IMR-90 (cell line): ENCODE data around the gene ZNF775. TPM values are rescaled to one million over a fixed set of nuclear protein-coding genes. Genes with fewer than 3 reads are reported as not detected.

Experiments used
- ATAC-seq: fragments of 200-7000 bp; cut with Tn5 transposase; 2 replicates; pipeline ENCODE4 v1.9.1; 2020; ENCODE audit warnings: low read depth, mild to moderate bottlenecking, moderate library complexity
- BruUV-seq: library from RNA; stranded (reverse); fragments of 400-500 nt; replicated peaks from 2 replicates; lab custom pipeline; 2021; lab: Mats Ljungman, UMichigan
- CTCF ChIA-PET: fragments of 300-600 bp; formaldehyde crosslinking; extraction: SDS; loops from one replicate; lab custom pipeline; 2021; ENCODE audit warnings: antibody characterized with exemption; lab: Yijun Ruan, JAX
- POLR2A ChIA-PET: fragments of 300-600 bp; sonication (Branson Sonifier 250); formaldehyde crosslinking; loops from one replicate; lab custom pipeline; 2022; ENCODE audit warnings: antibody characterized with exemption; ENCODE audit not compliant: unreplicated experiment; lab: Charles Lee
- DNase-seq: peaks from one replicate; pipeline ENCODE4 v3.0.0; 2013
- H2AFZ ChIP-seq: replicated peaks from 2 replicates; pipeline ENCODE3; 2013; ENCODE audit warnings: low read length, mild to moderate bottlenecking; ENCODE audit not compliant: poor library complexity
- H2AK5ac ChIP-seq: 2 replicates; pipeline ENCODE4 v1.6.1; 2013; ENCODE audit warnings: low read depth, low read length, inconsistent platforms
- H2AK9ac ChIP-seq: replicated peaks from 2 replicates; pipeline ENCODE3; 2013; ENCODE audit warnings: mild to moderate bottlenecking, low read depth, low read length, moderate library complexity; ENCODE audit not compliant: poor library complexity
- H2BK120ac ChIP-seq: 2 replicates; pipeline ENCODE4 v1.6.1; 2013; ENCODE audit warnings: low read depth, low read length, inconsistent platforms
- H2BK15ac ChIP-seq: 3 replicates; pipeline ENCODE4 v1.6.1; 2013; ENCODE audit warnings: low read depth, low read length, inconsistent platforms
- H2BK20ac ChIP-seq: 2 replicates; pipeline ENCODE4 v1.6.1; 2013; ENCODE audit warnings: low read depth, mild to moderate bottlenecking, inconsistent platforms, low read length, moderate library complexity
- H2BK5ac ChIP-seq: 2 replicates; pipeline ENCODE4 v1.6.1; 2013; ENCODE audit warnings: mild to moderate bottlenecking, low read depth, low read length, inconsistent platforms; ENCODE audit not compliant: poor library complexity, severe bottlenecking
- H3K14ac ChIP-seq: replicated peaks from 2 replicates; pipeline ENCODE4 v1.6.1; 2013; ENCODE audit warnings: low read depth, low read length, inconsistent platforms
- H3K18ac ChIP-seq: 2 replicates; pipeline ENCODE4 v1.6.1; 2013; ENCODE audit warnings: low read depth, low read length, control low read depth
- H3K23ac ChIP-seq: 2 replicates; pipeline ENCODE4 v1.6.1; 2013; ENCODE audit warnings: low read depth, low read length, inconsistent platforms
- H3K27ac ChIP-seq: 2 replicates; pipeline ENCODE4 v1.5.1; 2013; ENCODE audit warnings: mild to moderate bottlenecking, control low read depth, low read length; ENCODE audit not compliant: insufficient read depth
- H3K27me3 ChIP-seq: 2 replicates; pipeline ENCODE4 v1.6.1; 2013; ENCODE audit warnings: low read length; ENCODE audit not compliant: control insufficient read depth, insufficient read depth
- H3K36me3 ChIP-seq: 2 replicates; pipeline ENCODE4 v1.6.1; 2013; ENCODE audit warnings: low read length, mixed read lengths; ENCODE audit not compliant: control insufficient read depth, insufficient read depth
- H3K4ac ChIP-seq: 2 replicates; pipeline ENCODE4 v1.6.1; 2013; ENCODE audit warnings: low read depth, low read length, inconsistent platforms
- H3K4me1 ChIP-seq: 2 replicates; pipeline ENCODE4 v1.6.1; 2013; ENCODE audit warnings: low read length, mixed read lengths; ENCODE audit not compliant: control insufficient read depth, insufficient read depth
- H3K4me2 ChIP-seq: 2 replicates; pipeline ENCODE4 v1.6.1; 2013; ENCODE audit warnings: low read depth, mild to moderate bottlenecking, control low read depth, low read length, moderate library complexity
- H3K4me3 ChIP-seq: 2 replicates; pipeline ENCODE4 v1.5.1; 2013; ENCODE audit warnings: low read depth, mild to moderate bottlenecking, control low read depth, low read length, moderate library complexity; ENCODE audit not compliant: insufficient read depth
- H3K56ac ChIP-seq: 2 replicates; pipeline ENCODE4 v1.6.1; 2013; ENCODE audit warnings: low read length, inconsistent platforms; ENCODE audit not compliant: insufficient read depth; ENCODE audit errors: extremely low read depth
- H3K79me1 ChIP-seq, 2 experiments: 2 replicates each; pipeline ENCODE4 v1.6.1; 2013; ENCODE audit warnings: low read length in 2 of 2, inconsistent platforms in 1 of 2, low read depth in 1 of 2
- H3K9ac ChIP-seq: 2 replicates; pipeline ENCODE4 v1.6.1; 2013; ENCODE audit warnings: low read depth, low read length, control low read depth
- H3K9me1 ChIP-seq: 2 replicates; pipeline ENCODE4 v1.6.1; 2013; ENCODE audit warnings: low read length, inconsistent platforms; ENCODE audit not compliant: insufficient read depth
- H3K9me3 ChIP-seq: 2 replicates; pipeline ENCODE4 v1.6.1; 2013; ENCODE audit warnings: low read length; ENCODE audit not compliant: control insufficient read depth, insufficient read depth
- H4K20me1 ChIP-seq: 2 replicates; pipeline ENCODE4 v1.6.1; 2013; ENCODE audit warnings: low read length, inconsistent platforms; ENCODE audit not compliant: insufficient read depth
- H4K5ac ChIP-seq: 2 replicates; pipeline ENCODE4 v1.6.1; 2013; ENCODE audit warnings: mild to moderate bottlenecking, low read depth, low read length, control low read depth
- H4K8ac ChIP-seq, 2 experiments: 2 replicates each; pipeline ENCODE4 v1.6.1; 2013; ENCODE audit warnings: low read depth in 2 of 2, low read length in 2 of 2, control low read depth in 1 of 2, inconsistent platforms in 1 of 2
- H4K91ac ChIP-seq: 2 replicates; pipeline ENCODE4 v1.6.1; 2013; ENCODE audit warnings: low read depth, low read length, inconsistent platforms; ENCODE audit not compliant: insufficient read depth
- BHLHE40 ChIP-seq: fragments of 150-350 bp; IDR thresholded peaks from 2 replicates; pipeline ENCODE4 v1.6.1; 2016; ENCODE audit warnings: mild to moderate bottlenecking, low read depth, low read length
- CEBPB ChIP-seq: IDR thresholded peaks from 2 replicates; pipeline ENCODE4 v1.6.1; 2012; ENCODE audit warnings: low read depth, low read length, improper control_type of control experiment
- FOS ChIP-seq: fragments of 150-350 bp; IDR thresholded peaks from 2 replicates; pipeline ENCODE4 v1.6.1; 2016; ENCODE audit warnings: low read depth, low read length
- MXI1 ChIP-seq: IDR thresholded peaks from 2 replicates; pipeline ENCODE4 v1.6.1; 2012; ENCODE audit warnings: low read depth, mild to moderate bottlenecking, low read length, moderate library complexity, borderline replicate concordance
- POLR2A ChIP-seq: IDR thresholded peaks from 2 replicates; pipeline ENCODE4 v1.6.1; 2012; ENCODE audit warnings: mild to moderate bottlenecking, low read depth, low read length
- RAD21 ChIP-seq: IDR thresholded peaks from 2 replicates; pipeline ENCODE4 v1.6.1; 2012; ENCODE audit warnings: low read length, improper control_type of control experiment
- RCOR1 ChIP-seq: IDR thresholded peaks from 2 replicates; pipeline ENCODE4 v1.6.1; 2012; ENCODE audit warnings: mild to moderate bottlenecking, low read length, improper control_type of control experiment; ENCODE audit not compliant: insufficient replicate concordance
- RFX5 ChIP-seq: IDR thresholded peaks from 2 replicates; pipeline ENCODE4 v1.8.0; 2012; ENCODE audit warnings: low read depth, mild to moderate bottlenecking, low read length, moderate library complexity
- WGBS, 2 experiments: methylation state at CpG; one replicate each; pipeline versions ENCODE4 v1.1.5 to v1.1.7; 2013; ENCODE audit warnings: missing lambda C conversion rate in 2 of 2; ENCODE audit not compliant: insufficient read length in 1 of 2; ENCODE audit errors: extremely low coverage in 2 of 2; 5-methylcytosine and 5-hydroxymethylcytosine counted together
- dilution Hi-C: fragments of 300-500 bp; cut with HindIII; formaldehyde crosslinking; loops from one replicate; pipeline ENCODE4 v1.14.3; 2018; ENCODE audit warnings: low sequenced_read_pairs; ENCODE audit not compliant: unreplicated experiment
- in situ Hi-C: fragments of 300-500 bp; cut with MboI; formaldehyde crosslinking; loops from 3 replicates; pipeline ENCODE4 v1.14.3; 2019; ENCODE audit warnings: low sequenced_read_pairs, inconsistent platforms, mixed read lengths
- intact Hi-C: fragments of 100-400 bp; cut with micrococcal nuclease; formaldehyde crosslinking; loops from 2 replicates; pipeline ENCODE4 v1.10.0; 2022
- polyA plus RNA-seq, 3 experiments: library from polyadenylated mRNA; depleted of rRNA; stranded (reverse); fragments of >200 nt; gene quantifications; 2 replicates each; pipeline ENCODE4 v1.2.3, GENCODE V29; 2012; ENCODE audit warnings: low replicate concordance in 1 of 3
- total RNA-seq: library from RNA; depleted of rRNA; stranded (reverse); fragments of >200 nt; gene quantifications from 2 replicates; pipeline ENCODE4 v1.2.3, GENCODE V29; 2012
- TF ChIP-seq, protein P1 (sequence below): fragments of 150-350 bp; IDR thresholded peaks from 2 replicates; pipeline ENCODE4 v1.6.1; 2017; ENCODE audit warnings: mild to moderate bottlenecking, antibody characterized with exemption, low read length, low read depth

Gene ZNF775
- total and polyA plus RNA-seq, 2 of the 4 experiments (the other 2 are of a cell fraction), result 1.4 to 2.6 TPM

DNA sequence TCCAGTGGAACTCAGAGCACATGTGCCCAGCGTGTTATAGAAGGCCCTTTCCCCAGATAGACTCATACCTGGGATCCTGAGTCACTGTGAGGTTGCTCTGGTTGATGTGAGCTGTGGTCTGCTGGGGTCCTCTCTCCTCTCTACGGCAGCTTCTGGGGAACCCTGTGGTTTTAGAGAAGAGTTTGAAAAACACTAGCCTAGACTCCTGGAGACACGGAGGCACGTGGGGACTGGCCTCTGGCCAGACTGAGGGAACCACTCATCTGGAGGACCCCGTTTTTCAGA lies 10.3 kb downstream of the ZNF775 start:
- H3K36me3 ChIP-seq, result peaks cover 6% of the 10 kb centered on the region
- TF ChIP-seq FOS (no peak), RCOR1 (no peak), RAD21 (no peak), MXI1 (no peak), RFX5 (no peak), BHLHE40 (no peak), POLR2A (no peak), CEBPB (no peak)
- TF ChIP-seq, protein P1, sequence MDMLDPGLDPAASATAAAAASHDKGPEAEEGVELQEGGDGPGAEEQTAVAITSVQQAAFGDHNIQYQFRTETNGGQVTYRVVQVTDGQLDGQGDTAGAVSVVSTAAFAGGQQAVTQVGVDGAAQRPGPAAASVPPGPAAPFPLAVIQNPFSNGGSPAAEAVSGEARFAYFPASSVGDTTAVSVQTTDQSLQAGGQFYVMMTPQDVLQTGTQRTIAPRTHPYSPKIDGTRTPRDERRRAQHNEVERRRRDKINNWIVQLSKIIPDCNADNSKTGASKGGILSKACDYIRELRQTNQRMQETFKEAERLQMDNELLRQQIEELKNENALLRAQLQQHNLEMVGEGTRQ, result no peak
- no peak overlapping the region for H3K14ac ChIP-seq
- H4K8ac ChIP-seq, result no peak overlapping the region
- H4K91ac ChIP-seq, result no peak overlapping the region
- no TSS peak for BruUV-seq
- no peak overlapping the region for H3K56ac ChIP-seq
- peak; percentile 19 for DNase-seq
- H3K4me3 ChIP-seq, result no peak overlapping the region
- H3K4ac ChIP-seq, result 0 out of 2 replicates have a peak overlapping the region, but pooled peaks have one; percentile 26
- peaks cover 8 to 23% of the 10 kb centered on the region in 2 experiments for H3K79me1 ChIP-seq
- H3K18ac ChIP-seq, result no peak overlapping the region
- no peak overlapping the region for H3K9ac ChIP-seq
- WGBS, 2 experiments, result 100% methylated on average over 1 of the region's 5 CpGs; no CpG with 5 or more reads in 1 of the 2 experiments
- H2BK5ac ChIP-seq, result no peak overlapping the region
- ChIA-PET POLR2A (no interaction called here), CTCF (interaction anchor here (0.7 kb wide), 1 partner anchor 509 kb away, joined by 3 read pairs; no protein-coding TSS in a partner anchor)
- H2AFZ ChIP-seq, result peak overlapping the region; percentile 78
- no peaks in the 10 kb centered on the region for H3K9me3 ChIP-seq
- peaks cover 11% of the 10 kb centered on the region; the same call in 1 of the 2 replicates for H3K4me1 ChIP-seq
- peak overlapping the region; percentile 28; the same call in 1 of the 2 replicates for H2AK5ac ChIP-seq
- H3K4me2 ChIP-seq, result no peak overlapping the region
- H3K27ac ChIP-seq, result no peak overlapping the region
- intact Hi-C loops (no loop called here), in situ Hi-C loops (no loop called here), dilution Hi-C loops (no loop called here)
- no peak overlapping the region for H2BK120ac ChIP-seq
- ATAC-seq, result no peak
- H3K27me3 ChIP-seq, result no peaks in the 10 kb centered on the region
- 0 out of 2 replicates have a peak overlapping the region, but pooled peaks have one; percentile 53 for H2BK20ac ChIP-seq
- no peaks in the 10 kb centered on the region for H4K20me1 ChIP-seq
- no peak overlapping the region for H4K5ac ChIP-seq
- H3K23ac ChIP-seq, result no peak overlapping the region
- H2BK15ac ChIP-seq, result no peak overlapping the region
- H2AK9ac ChIP-seq, result peak overlapping the region; percentile 81
- no peaks in the 10 kb centered on the region for H3K9me1 ChIP-seq
